ENCODE measurements around the gene TBCB.

The TBCB gene

GRCh38 chr19:36079389-36079945 is 35.8 kb upstream of the TBCB start:
- CTCF ChIA-PET, result no interaction called here
- no peak for DNase-seq (ENCODE audit: extremely low spot score)
- POLR2A ChIA-PET, result no interaction called here
- no peak for TF ChIP-seq BHLHE40 (IDR thresholded peaks at IDR 0.05; ENCODE audit: borderline replicate concordance)
- no peak for TF ChIP-seq CTBP1 (IDR thresholded peaks at IDR 0.05; ENCODE audit: borderline replicate concordance)
- no peak for TF ChIP-seq FOXK2 (IDR thresholded peaks at IDR 0.05)
- no peak for TF ChIP-seq TARDBP (IDR thresholded peaks at IDR 0.05)
- TF ChIP-seq HDGF (IDR thresholded peaks at IDR 0.05; ENCODE audit: borderline replicate concordance), result no peak
- TF ChIP-seq NFRKB (IDR thresholded peaks at IDR 0.05), result no peak
- no peak for TF ChIP-seq ELF4 (IDR thresholded peaks at IDR 0.05)
- no peak for TF ChIP-seq SUZ12 (IDR thresholded peaks at IDR 0.05)

DNA sequence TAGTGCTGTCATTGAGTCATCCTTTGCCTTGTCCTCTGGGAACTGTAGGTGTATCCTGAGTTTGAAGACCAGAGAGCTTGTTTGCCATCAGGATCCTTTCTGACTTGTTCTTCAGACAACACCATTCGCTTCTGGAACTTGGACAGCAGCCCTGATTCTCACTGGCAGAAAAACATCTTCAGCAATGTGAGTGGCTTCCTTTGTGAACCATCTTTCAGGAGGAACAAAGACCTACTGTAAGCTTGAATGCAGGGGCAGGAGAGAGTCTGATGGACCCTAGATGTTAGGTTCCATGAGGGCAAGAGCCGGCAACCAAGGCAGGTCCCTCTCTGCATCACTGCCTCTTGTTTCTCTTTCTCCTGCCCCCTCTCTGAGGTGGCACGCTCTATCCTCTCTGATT is 33.9 kb upstream of the TBCB start:
- TF ChIP-seq TARDBP (IDR thresholded peaks at IDR 0.05) (no peak), HDGF (IDR thresholded peaks at IDR 0.05; ENCODE audit: borderline replicate concordance) (no peak), ZNF384 (IDR thresholded peaks at IDR 0.05) (no peak), BHLHE40 (IDR thresholded peaks at IDR 0.05; ENCODE audit: borderline replicate concordance) (no peak), FOXK2 (IDR thresholded peaks at IDR 0.05) (no peak), CTBP1 (IDR thresholded peaks at IDR 0.05; ENCODE audit: borderline replicate concordance) (no peak), SUZ12 (IDR thresholded peaks at IDR 0.05) (no peak), L3MBTL2 (conservative IDR thresholded peaks at IDR 0.05) (no peak), FOXA1 (IDR thresholded peaks at IDR 0.05) (no peak), ELF4 (IDR thresholded peaks at IDR 0.05) (no peak), LEF1 (IDR thresholded peaks at IDR 0.05; ENCODE audit: borderline replicate concordance) (no peak), FOXM1 (IDR thresholded peaks at IDR 0.05; ENCODE audit: borderline replicate concordance) (no peak), NFRKB (IDR thresholded peaks at IDR 0.05) (no peak), ARNT (IDR thresholded peaks at IDR 0.05) (no peak), PKNOX1 (IDR thresholded peaks at IDR 0.05) (no peak), SP1 (IDR thresholded peaks at IDR 0.05) (no peak)
- CTCF ChIA-PET, result no interaction called here
- POLR2A ChIA-PET, result no interaction called here
- DNase-seq (ENCODE audit: extremely low spot score), result no peak

DNA sequence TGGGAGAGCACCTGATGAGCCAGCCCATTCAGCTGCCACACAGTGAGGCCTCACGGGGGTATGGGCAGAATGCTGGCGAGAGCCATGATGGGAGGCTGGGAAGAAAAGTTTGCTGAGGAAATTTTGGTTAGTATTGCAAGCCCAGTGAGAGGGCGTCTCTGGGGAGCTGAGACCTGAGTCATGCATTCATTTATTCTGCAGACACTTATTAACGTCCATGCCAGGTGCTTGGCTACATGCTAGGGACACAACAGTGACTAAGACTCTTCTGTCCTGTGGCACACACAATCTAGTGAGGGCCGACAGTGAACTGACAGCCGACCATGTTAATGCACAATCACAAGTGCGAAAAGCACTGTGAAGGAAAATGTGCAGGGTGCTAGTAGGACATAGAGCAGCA is 33.4 kb upstream of the TBCB start:
- TF ChIP-seq ARNT (IDR thresholded peaks at IDR 0.05) (no peak), PKNOX1 (IDR thresholded peaks at IDR 0.05) (no peak)
- CTCF ChIA-PET, result no interaction called here
- POLR2A ChIA-PET, result no interaction called here
- DNase-seq (ENCODE audit: extremely low spot score), result no peak

DNA sequence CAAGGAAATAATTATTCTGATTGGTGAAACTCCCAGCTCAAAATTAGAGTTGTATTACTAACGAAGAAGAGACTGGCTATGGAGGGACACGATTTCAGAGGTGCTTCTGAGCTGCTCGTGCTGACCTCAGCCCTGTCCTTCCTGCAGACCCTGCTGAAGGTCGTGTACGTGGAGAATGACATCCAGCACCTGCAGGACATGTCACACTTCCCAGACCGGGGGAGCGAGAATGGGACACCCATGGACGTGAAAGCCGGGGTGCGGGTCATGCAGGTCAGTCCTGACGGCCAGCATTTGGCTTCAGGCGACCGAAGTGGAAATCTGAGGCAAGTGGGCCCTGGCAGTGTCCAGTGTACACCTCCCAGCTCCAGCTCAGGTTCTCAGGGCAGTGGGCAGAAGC is 32.4 kb upstream of the TBCB start:
- no peak for TF ChIP-seq FOXM1 (IDR thresholded peaks at IDR 0.05; ENCODE audit: borderline replicate concordance)
- no peak for TF ChIP-seq ZNF384 (IDR thresholded peaks at IDR 0.05)
- TF ChIP-seq L3MBTL2 (conservative IDR thresholded peaks at IDR 0.05), result no peak
- TF ChIP-seq SUZ12 (IDR thresholded peaks at IDR 0.05), result no peak
- no peak for TF ChIP-seq ELF4 (IDR thresholded peaks at IDR 0.05)
- no peak for TF ChIP-seq FOXK2 (IDR thresholded peaks at IDR 0.05)
- TF ChIP-seq BHLHE40 (IDR thresholded peaks at IDR 0.05; ENCODE audit: borderline replicate concordance), result no peak
- TF ChIP-seq SP1 (IDR thresholded peaks at IDR 0.05), result no peak
- no peak for TF ChIP-seq FOXA1 (IDR thresholded peaks at IDR 0.05)
- TF ChIP-seq PKNOX1 (IDR thresholded peaks at IDR 0.05), result no peak
- no peak for TF ChIP-seq LEF1 (IDR thresholded peaks at IDR 0.05; ENCODE audit: borderline replicate concordance)
- TF ChIP-seq ARNT (IDR thresholded peaks at IDR 0.05), result no peak
- no peak for DNase-seq (ENCODE audit: extremely low spot score)
- CTCF ChIA-PET, result no interaction called here
- POLR2A ChIA-PET, result no interaction called here

DNA sequence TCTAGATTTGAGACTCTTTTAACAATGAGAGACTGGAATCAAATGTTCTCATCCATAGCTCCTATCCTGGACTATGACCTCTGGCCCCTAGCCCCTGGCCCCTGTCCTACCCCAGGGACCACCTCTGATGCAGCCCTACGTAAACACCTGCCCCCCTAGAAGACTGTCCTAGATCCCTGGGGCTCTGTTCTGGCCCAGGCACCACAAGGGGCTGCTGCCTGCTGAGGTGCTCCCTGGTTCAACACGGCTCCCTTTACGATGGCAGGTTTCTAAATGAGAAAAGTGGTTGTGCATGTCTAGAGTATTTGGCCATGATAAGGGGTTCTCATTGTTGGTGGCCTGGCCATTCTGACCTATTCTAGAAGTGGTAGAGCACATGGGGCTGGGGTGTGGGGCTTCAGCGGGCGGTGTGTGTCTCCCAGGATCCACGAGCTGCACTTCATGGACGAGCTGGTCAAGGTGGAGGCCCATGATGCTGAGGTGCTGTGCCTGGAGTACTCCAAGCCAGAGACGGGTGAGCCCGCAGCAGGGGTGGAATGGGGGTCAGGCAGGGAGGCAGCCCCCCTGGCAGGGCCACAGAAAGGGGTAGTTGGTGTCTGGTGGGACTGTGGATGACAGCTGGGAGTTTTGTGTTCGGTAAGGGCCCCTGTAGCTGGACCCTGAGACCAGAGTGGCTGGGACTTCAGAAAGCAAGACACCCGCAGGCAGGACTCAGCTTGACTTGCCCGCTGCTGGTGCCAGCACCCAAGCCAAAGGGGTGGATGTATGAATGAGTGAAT is 30.8 kb upstream of the TBCB start:
- POLR2A ChIA-PET, result no interaction called here
- TF ChIP-seq LEF1 (IDR thresholded peaks at IDR 0.05; ENCODE audit: borderline replicate concordance), result no peak
- TF ChIP-seq SP1 (IDR thresholded peaks at IDR 0.05), result no peak
- TF ChIP-seq ZNF384 (IDR thresholded peaks at IDR 0.05), result no peak
- no peak for TF ChIP-seq FOXA1 (IDR thresholded peaks at IDR 0.05)
- no peak for TF ChIP-seq FOXM1 (IDR thresholded peaks at IDR 0.05; ENCODE audit: borderline replicate concordance)
- DNase-seq (ENCODE audit: extremely low spot score), result no peak
- CTCF ChIA-PET, result no interaction called here

DNA sequence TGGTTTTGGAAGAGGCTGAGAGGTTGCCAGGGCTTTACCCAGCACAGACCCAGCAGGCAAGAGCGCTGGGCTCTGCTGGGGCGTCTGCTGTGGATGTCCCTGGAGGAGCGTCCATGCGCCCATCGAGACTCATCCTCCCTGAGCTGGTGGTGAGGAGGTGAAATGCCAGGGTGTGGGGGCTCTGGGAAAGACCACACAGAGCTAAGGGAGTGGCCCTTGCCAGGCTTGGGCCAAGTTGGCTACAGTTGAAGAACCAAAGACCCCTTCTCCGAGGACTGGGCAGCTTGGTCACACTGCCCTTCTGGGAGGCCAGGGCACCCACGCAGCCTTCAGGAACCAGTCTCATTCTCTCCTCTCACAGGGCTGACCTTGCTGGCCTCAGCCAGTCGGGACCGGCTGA is 28.9 kb upstream of the TBCB start:
- DNase-seq (ENCODE audit: extremely low spot score), result no peak
- ChIA-PET CTCF (no interaction called here), POLR2A (no interaction called here)
- no peak for TF ChIP-seq NFRKB (IDR thresholded peaks at IDR 0.05)
- no peak for TF ChIP-seq LEF1 (IDR thresholded peaks at IDR 0.05; ENCODE audit: borderline replicate concordance)
- no peak for TF ChIP-seq ARNT (IDR thresholded peaks at IDR 0.05)
- TF ChIP-seq FOXM1 (IDR thresholded peaks at IDR 0.05; ENCODE audit: borderline replicate concordance), result no peak
- no peak for TF ChIP-seq TARDBP (IDR thresholded peaks at IDR 0.05)
- TF ChIP-seq CTBP1 (IDR thresholded peaks at IDR 0.05; ENCODE audit: borderline replicate concordance), result no peak
- no peak for TF ChIP-seq FOXK2 (IDR thresholded peaks at IDR 0.05)
- TF ChIP-seq ZNF384 (IDR thresholded peaks at IDR 0.05), result no peak
- no peak for TF ChIP-seq BHLHE40 (IDR thresholded peaks at IDR 0.05; ENCODE audit: borderline replicate concordance)
- TF ChIP-seq SP1 (IDR thresholded peaks at IDR 0.05), result no peak
- TF ChIP-seq L3MBTL2 (conservative IDR thresholded peaks at IDR 0.05), result no peak
- no peak for TF ChIP-seq SUZ12 (IDR thresholded peaks at IDR 0.05)
- TF ChIP-seq PKNOX1 (IDR thresholded peaks at IDR 0.05), result no peak
- no peak for TF ChIP-seq ELF4 (IDR thresholded peaks at IDR 0.05)
- TF ChIP-seq FOXA1 (IDR thresholded peaks at IDR 0.05), result no peak
- TF ChIP-seq HDGF (IDR thresholded peaks at IDR 0.05; ENCODE audit: borderline replicate concordance), result no peak
